Lung (tissue), 12 donors: Measurements from ENCODE around the gene SLC28A1. TPM values are rescaled to one million over a fixed set of nuclear protein-coding genes. Genes with fewer than 3 reads are reported as not detected.

Experiments used
- ATAC-seq: fragments of 200-7000 bp; cut with Tn5 transposase; one replicate; pipeline ENCODE4 v1.9.1; 2020; ENCODE audit warnings: moderate number of reproducible peaks; ENCODE audit not compliant: insufficient read depth, low FRiP score
- DNase-seq, 3 donors: peaks; one replicate each; pipeline ENCODE4 v3.0.0-alpha.2; 2013 to 2017
- H3K27ac ChIP-seq, 2 donors: one replicate each; pipeline ENCODE4 v1.5.1; 2013; ENCODE audit warnings: mild to moderate bottlenecking in 2 of 2, moderate library complexity in 2 of 2, control low read depth in 1 of 2, inconsistent platforms in 1 of 2, low read depth in 1 of 2, low read length in 1 of 2
- H3K27me3 ChIP-seq, 3 donors: one replicate each; pipeline ENCODE4 v1.5.1; 2013; ENCODE audit warnings: low read length in 2 of 3; ENCODE audit not compliant: control insufficient read depth in 3 of 3, insufficient read depth in 3 of 3
- H3K36me3 ChIP-seq, 4 donors: one replicate each; pipeline ENCODE4 v1.5.1; 2013; ENCODE audit warnings: low read length in 4 of 4, mild to moderate bottlenecking in 1 of 4, moderate library complexity in 1 of 4; ENCODE audit not compliant: control insufficient read depth in 4 of 4, insufficient read depth in 4 of 4
- H3K4me1 ChIP-seq, 5 donors: one replicate each; pipeline ENCODE4 v1.5.1; 2013; ENCODE audit warnings: low read length in 5 of 5, mild to moderate bottlenecking in 2 of 5, moderate library complexity in 1 of 5; ENCODE audit not compliant: control insufficient read depth in 5 of 5, insufficient read depth in 5 of 5
- H3K4me3 ChIP-seq: one replicate; pipeline ENCODE4 v1.5.1; 2013; ENCODE audit warnings: mild to moderate bottlenecking, control low read depth, moderate library complexity
- H3K9ac ChIP-seq, 2 donors: one replicate each; pipeline ENCODE4 v1.5.1; 2013; ENCODE audit warnings: low read length in 2 of 2, control low read depth in 1 of 2; ENCODE audit not compliant: insufficient read depth in 1 of 2
- H3K9me3 ChIP-seq, 4 donors: one replicate each; pipeline ENCODE4 v1.5.1; 2013; ENCODE audit warnings: low read length in 3 of 4, mild to moderate bottlenecking in 1 of 4, moderate library complexity in 1 of 4; ENCODE audit not compliant: control insufficient read depth in 4 of 4, insufficient read depth in 3 of 4
- WGBS, 2 donors: extraction: QIAGEN DNeasy Blood & Tissue Kit; methylation state at CpG; one replicate each; pipeline ENCODE4 v1.1.7; 2013; 5-methylcytosine and 5-hydroxymethylcytosine counted together
- polyA plus RNA-seq, 2 donors: library from polyadenylated mRNA; stranded (reverse); fragments of 200-250 nt; gene quantifications; one replicate each; pipeline ENCODE4 v1.2.1, GENCODE V29; 2013
- total RNA-seq, 2 donors: library from RNA; depleted of rRNA in 1 of 2; stranded (reverse); fragments of >200 nt in 1 of 2; gene quantifications; one replicate each; pipeline ENCODE4 v1.2.1, GENCODE V29; 2014 to 2021
- TF ChIP-seq, protein P1 (sequence below): IDR thresholded peaks from 2 replicates; pipeline ENCODE4 v1.5.1; 2012; ENCODE audit warnings: mild to moderate bottlenecking; ENCODE audit errors: control extremely low read depth, extremely low read depth
- donor health status: control.
- donor health status: control.
- donor health status: Bipolar disorder and iron deficiency.
- donor health status: healthy.
- donor health status: DM: yes; HTN: yes; CAD: no.

The SLC28A1 gene
- total and polyA plus RNA-seq, 4 donors: 0.06 TPM; not detected in 3

DNA sequence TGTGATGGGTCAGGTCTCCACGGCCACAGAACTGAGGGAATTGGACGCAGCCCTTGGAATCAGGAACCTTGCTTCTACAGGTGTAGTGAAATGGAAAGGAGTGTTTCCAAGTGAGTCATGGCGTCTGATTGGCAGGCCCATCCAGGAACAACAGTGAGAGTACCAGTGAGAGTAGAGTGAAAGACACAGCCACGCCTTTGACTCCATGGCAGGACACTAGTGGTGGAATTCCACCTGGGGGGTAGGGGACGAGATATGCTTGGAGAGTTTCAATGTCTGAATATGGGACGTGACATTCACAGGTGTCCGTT, 3.0 kb upstream of the SLC28A1 start:
- no peaks in the 10 kb centered on the region for H3K27me3 ChIP-seq
- no peak overlapping the region for H3K9ac ChIP-seq
- no peaks in the 10 kb centered on the region for H3K36me3 ChIP-seq
- ATAC-seq (no peak), DNase-seq (no peak)
- H3K27ac ChIP-seq: no peak overlapping the region
- H3K9me3 ChIP-seq: no peaks in the 10 kb centered on the region
- no peak overlapping the region for H3K4me3 ChIP-seq
- TF ChIP-seq, protein P1, sequence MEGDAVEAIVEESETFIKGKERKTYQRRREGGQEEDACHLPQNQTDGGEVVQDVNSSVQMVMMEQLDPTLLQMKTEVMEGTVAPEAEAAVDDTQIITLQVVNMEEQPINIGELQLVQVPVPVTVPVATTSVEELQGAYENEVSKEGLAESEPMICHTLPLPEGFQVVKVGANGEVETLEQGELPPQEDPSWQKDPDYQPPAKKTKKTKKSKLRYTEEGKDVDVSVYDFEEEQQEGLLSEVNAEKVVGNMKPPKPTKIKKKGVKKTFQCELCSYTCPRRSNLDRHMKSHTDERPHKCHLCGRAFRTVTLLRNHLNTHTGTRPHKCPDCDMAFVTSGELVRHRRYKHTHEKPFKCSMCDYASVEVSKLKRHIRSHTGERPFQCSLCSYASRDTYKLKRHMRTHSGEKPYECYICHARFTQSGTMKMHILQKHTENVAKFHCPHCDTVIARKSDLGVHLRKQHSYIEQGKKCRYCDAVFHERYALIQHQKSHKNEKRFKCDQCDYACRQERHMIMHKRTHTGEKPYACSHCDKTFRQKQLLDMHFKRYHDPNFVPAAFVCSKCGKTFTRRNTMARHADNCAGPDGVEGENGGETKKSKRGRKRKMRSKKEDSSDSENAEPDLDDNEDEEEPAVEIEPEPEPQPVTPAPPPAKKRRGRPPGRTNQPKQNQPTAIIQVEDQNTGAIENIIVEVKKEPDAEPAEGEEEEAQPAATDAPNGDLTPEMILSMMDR: no peak
- H3K4me1 ChIP-seq: peaks cover 0 to 1% (median 0%) of the 10 kb centered on the region in 5 donors
- whole genome bisulfite sequencing, 2 donors: 88 to 90% methylated on average over 7 of the region's 7 CpGs

DNA sequence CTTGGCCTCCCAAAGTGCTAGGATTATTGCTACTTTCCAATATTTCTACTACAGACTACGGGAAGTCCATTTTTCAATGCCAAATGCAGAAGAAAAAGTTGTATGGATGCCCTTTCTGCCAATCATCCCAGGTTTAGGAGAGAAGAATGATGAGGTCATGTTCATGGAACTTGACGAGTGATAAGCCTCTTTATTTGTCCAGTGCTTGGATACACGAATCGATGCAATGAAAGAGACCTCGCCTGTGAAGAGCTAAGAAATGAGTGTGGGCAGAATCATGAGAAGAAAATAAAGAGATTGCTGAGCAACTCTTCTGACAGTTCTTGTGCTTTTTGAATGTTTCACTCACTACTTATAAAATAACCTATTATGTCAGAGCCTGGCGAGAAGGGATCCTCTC, 996 bp upstream of the SLC28A1 start:
- Histone ChIP-seq H3K36me3 (no peaks in the 10 kb centered on the region), H3K27ac (no peak overlapping the region), H3K27me3 (no peaks in the 10 kb centered on the region), H3K4me1 (no peaks in the 10 kb centered on the region), H3K9me3 (no peaks in the 10 kb centered on the region), H3K9ac (no peak overlapping the region), H3K4me3 (no peak overlapping the region)
- WGBS, 2 donors: 77 to 88% methylated on average over 6 of the region's 6 CpGs
- DNase-seq: no peak
- TF ChIP-seq, protein P1: no peak
- ATAC-seq: no peak

DNA sequence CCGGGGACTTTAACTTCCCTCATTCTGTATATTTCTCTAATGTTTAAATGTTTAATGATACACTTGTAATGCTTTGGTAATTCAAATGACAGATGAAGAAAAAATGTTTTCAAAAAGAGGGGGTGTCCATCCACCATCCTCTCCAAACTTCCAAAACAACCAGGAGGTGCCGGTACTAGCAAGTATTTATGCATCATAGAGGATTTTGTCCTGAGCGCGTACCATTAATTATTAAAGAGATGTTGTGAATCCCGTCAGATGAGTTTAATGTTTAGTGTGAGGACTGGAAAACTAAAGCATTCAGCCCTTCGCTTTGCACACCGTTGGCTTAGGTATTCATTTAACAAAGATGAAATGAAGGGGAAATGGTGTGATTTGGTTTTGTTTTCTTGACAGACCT, 1.3 kb downstream of the SLC28A1 start:
- Histone ChIP-seq H3K9me3 (no peaks in the 10 kb centered on the region), H3K27me3 (no peaks in the 10 kb centered on the region), H3K9ac (no peak overlapping the region), H3K4me3 (no peak overlapping the region), H3K4me1 (no peaks in the 10 kb centered on the region), H3K27ac (no peak overlapping the region), H3K36me3 (no peaks in the 10 kb centered on the region)
- TF ChIP-seq, protein P1: no peak
- ATAC-seq: no peak
- 89 to 96% methylated on average over 7 of the region's 7 CpGs for WGBS, 2 donors
- no peak for DNase-seq

DNA sequence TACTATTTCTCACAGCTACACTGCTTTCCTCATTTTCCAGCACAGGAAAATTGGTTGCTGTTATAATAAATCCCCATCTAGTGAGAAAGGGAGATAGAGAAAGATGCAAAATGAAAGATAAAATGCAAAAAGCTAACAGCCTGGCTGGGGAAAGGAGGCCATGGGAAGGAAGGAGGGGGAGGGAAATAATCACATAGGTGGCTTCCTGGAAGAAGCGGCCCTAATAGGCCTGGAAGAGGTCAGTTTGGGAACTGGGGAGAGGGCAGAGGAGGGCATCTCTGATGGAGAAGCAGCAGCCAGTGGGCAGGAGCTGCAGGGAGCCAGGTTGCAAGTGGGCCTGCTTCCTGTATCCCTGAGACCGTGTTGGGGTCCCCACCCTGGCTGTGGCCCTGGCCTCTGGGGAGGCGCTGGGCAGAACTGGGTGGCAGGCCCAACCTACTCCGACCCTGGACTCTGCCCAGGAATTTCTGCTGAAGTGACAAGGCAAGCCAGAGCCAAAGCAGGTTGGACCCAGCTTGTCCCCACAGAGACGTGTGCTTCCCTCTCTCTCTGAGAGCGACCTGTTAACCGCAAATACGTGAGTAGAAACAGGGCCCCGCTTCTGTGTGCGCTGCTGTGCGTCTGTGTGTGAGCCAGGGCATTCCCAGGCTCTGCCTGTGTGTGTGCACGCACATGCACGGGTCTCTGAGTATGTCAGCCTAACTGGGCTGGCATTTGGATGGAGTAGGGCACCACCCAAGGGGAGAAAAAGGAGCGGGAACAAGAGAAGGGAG, 1.9 kb downstream of the SLC28A1 start:
- 87 to 90% methylated on average over 14 of the region's 14 CpGs for WGBS, 2 donors
- Histone ChIP-seq H3K4me1 (no peaks in the 10 kb centered on the region), H3K9ac (no peak overlapping the region), H3K9me3 (no peaks in the 10 kb centered on the region), H3K36me3 (no peaks in the 10 kb centered on the region), H3K27me3 (no peaks in the 10 kb centered on the region), H3K27ac (no peak overlapping the region), H3K4me3 (no peak overlapping the region)
- ATAC-seq (no peak), DNase-seq (no peak)
- TF ChIP-seq, protein P1: no peak
